Activated naive CD8-positive, alpha-beta T cell (primary cell): ENCODE data around the gene ADTRP.

Source experiments
- H3K27ac Mint-ChIP-seq: one replicate; pipeline ENCODE4 v1.8.0; 2021; ENCODE audit warnings: mixed read lengths
- H3K27me3 Mint-ChIP-seq: one replicate; pipeline ENCODE4 v1.8.0; 2021; ENCODE audit warnings: mixed read lengths
- H3K36me3 Mint-ChIP-seq: one replicate; pipeline ENCODE4 v1.8.0; 2021; ENCODE audit warnings: mixed read lengths
- H3K4me1 Mint-ChIP-seq: one replicate; pipeline ENCODE4 v1.8.0; 2021; ENCODE audit warnings: low read depth, mixed read lengths
- H3K4me3 Mint-ChIP-seq: one replicate; pipeline ENCODE4 v1.8.0; 2021; ENCODE audit warnings: mild to moderate bottlenecking, mixed read lengths
- H3K9me3 Mint-ChIP-seq: one replicate; pipeline ENCODE4 v1.8.0; 2021; ENCODE audit warnings: low read depth, mixed read lengths

ADTRP gene

DNA sequence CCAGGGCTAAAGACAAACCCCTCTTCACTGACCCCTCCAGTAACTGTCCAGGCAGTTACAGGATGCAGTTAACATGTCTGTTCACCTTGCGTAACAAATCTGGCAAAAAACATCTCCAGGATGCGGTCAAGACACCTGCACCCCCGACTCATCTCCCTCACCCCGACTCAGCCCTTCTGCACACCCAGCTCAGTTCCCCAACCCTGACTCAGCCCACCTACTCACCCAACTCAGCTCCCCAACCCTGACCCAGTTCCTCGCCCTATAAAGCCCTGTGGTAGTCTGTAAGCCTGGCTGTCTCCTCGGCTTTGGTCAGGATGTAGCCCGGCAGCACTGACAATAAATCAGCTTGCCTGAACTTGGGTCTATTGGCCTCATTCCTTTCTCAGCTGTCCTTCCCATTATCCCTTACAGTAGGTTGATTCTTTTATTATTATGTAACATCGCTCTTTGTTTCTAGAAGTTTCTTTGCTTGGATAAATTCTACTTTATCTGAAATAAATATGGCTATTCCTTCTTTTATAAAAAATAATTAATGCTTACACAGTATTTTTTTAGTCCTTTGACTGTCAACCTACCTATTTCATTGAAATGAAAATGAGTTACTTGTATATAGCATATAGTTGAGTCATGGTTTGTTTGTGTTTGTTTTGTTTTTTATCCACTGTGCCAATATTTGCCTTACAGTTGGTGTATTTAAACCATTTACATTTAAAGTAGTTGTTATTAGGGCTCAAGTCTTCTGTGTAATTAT, 12.9 kb upstream of the ADTRP start:
- peaks cover 8% of the 10 kb centered on the region for H3K9me3 Mint-ChIP-seq

DNA sequence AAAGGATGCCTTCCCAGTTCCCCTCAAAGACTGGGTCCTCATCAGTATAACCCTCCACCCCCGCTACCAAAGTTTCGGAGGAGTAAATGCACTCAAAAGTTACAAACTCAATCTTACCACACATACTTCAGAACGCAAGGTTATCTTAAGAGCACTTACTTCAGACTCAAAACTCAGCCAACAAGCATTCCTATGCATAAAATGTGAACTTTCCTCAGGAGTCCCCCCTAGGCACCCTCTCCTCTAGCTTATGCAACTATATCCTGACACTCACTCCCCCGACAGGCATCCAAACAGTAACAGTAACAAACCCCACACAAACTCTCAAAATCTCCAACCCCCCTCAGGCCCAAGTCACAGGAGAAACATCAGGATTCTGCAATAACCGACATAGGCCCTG, 11.1 kb upstream of the ADTRP start:
- H3K4me3 Mint-ChIP-seq = no peak overlapping the region
- H3K27me3 Mint-ChIP-seq = no peaks in the 10 kb centered on the region
- H3K9me3 Mint-ChIP-seq = peaks cover 8% of the 10 kb centered on the region
- peaks cover 5% of the 10 kb centered on the region for H3K36me3 Mint-ChIP-seq
- H3K4me1 Mint-ChIP-seq = peaks cover 4% of the 10 kb centered on the region
- H3K27ac Mint-ChIP-seq = no peak overlapping the region

More for the DNA sequence above, 12.9 kb upstream of the ADTRP start:
- H3K36me3 Mint-ChIP-seq = peaks cover 11% of the 10 kb centered on the region
- H3K4me3 Mint-ChIP-seq = no peak overlapping the region
- H3K4me1 Mint-ChIP-seq = no peaks in the 10 kb centered on the region
- H3K27ac Mint-ChIP-seq = no peak overlapping the region
- no peaks in the 10 kb centered on the region for H3K27me3 Mint-ChIP-seq

DNA sequence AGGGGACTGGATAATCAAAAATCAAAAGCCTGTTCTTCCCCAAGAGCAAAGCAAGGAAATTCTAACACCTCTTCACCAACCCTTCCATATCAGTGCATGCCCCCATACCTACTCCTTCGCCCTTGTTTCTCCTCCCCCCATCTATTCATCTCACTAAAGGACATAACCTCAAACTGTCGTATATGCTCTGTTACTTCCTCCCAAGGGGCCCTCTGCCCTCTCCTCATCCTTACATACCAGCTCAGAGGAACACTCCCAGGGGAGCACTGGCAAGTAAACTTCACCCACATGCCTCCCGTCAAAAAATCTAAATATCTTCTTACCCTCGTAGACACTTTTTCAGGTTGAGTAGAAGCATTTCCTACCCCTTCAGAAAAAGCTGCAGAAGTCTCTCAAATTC, 9.4 kb upstream of the ADTRP start:
- H3K9me3 Mint-ChIP-seq = peaks cover 5% of the 10 kb centered on the region
- peaks cover 2% of the 10 kb centered on the region for H3K36me3 Mint-ChIP-seq
- H3K27ac Mint-ChIP-seq = no peak overlapping the region

DNA sequence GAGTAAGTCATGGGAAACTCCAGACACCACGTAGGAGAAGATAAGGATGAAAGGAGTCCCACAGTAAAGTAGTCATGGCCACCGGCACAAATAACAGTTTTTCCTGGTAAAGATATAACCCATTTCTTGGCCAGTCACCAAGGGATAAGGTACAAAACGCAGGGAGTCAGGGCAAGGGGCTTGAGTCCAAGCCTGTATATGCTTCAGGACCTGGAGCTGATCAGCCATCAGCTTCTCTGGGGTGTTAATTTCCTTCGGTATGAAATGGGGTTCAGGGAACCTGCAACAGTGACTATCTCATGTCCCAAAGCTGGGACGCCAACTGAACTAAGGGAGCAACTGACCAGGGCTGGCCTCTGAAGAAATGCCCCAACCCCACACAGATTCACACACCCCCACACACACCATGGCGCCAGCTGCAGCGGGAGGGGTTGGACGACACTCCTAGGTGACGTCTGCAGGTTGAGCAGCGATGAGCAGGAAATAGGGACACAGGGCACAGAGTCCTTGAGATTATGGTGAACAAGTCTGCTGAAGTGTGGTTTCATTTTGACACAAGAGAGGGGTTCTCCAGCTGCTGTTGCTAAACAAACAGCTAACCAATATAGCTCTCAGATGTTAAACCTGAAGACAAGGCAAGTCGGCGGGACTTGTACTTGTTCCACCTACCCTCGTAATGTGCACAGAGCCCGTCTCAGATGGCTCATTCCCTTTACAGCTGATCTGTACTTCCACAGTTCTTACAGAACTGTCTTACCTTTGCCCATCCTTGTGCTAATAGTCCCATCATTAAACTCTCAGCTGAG, 7.4 kb upstream of the ADTRP start:
- Mint-ChIP-seq H3K27ac (no peak overlapping the region), H3K36me3 (no peaks in the 10 kb centered on the region), H3K4me3 (no peak overlapping the region), H3K27me3 (no peaks in the 10 kb centered on the region), H3K4me1 (peaks cover 4% of the 10 kb centered on the region), H3K9me3 (no peaks in the 10 kb centered on the region)

More for the DNA sequence above, 9.4 kb upstream of the ADTRP start:
- Mint-ChIP-seq H3K4me1 (peaks cover 4% of the 10 kb centered on the region), H3K4me3 (no peak overlapping the region), H3K27me3 (no peaks in the 10 kb centered on the region)

DNA sequence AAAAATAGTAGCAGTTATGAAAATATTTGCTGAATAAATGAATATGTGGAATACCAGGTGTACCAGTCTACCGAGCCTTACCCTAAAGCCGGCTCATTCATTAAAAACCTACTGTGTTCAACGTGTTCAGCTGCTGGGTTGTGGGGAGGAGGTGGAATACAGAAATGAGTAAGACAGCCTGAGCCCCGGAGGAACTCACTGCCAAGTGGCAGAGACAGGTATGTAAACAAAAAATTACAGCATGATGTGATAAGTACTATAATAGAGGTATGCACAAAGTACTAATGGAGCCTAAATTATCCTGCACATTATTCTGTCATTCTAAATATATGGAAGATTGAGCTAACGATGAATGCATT, 6.8 kb upstream of the ADTRP start:
- no peaks in the 10 kb centered on the region for H3K9me3 Mint-ChIP-seq
- no peaks in the 10 kb centered on the region for H3K36me3 Mint-ChIP-seq
- no peak overlapping the region for H3K4me3 Mint-ChIP-seq
- peaks cover 4% of the 10 kb centered on the region for H3K4me1 Mint-ChIP-seq
- no peak overlapping the region for H3K27ac Mint-ChIP-seq
- no peaks in the 10 kb centered on the region for H3K27me3 Mint-ChIP-seq

DNA sequence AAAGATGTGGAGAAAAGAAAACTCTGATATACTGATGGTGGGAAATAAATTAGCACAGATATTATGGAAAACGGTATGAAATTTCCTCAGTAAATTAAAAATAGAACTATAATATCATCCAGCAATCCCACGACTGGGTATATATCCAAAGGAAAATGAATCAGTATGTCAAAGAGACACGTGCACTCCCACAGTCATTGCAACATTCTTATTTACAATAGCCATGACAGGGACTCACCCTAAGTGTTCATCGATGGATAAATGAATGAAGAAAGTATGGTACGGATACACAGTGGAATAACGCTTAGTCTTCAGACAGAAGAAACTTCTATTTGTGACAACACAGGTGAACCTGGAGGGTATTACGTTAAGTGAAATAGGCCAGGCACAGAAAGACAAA, 5.7 kb upstream of the ADTRP start:
- no peak overlapping the region for H3K4me3 Mint-ChIP-seq
- H3K27ac Mint-ChIP-seq = no peak overlapping the region
- H3K36me3 Mint-ChIP-seq = no peaks in the 10 kb centered on the region
- H3K9me3 Mint-ChIP-seq = no peaks in the 10 kb centered on the region
- H3K27me3 Mint-ChIP-seq = no peaks in the 10 kb centered on the region
- H3K4me1 Mint-ChIP-seq = peaks cover 4% of the 10 kb centered on the region

DNA sequence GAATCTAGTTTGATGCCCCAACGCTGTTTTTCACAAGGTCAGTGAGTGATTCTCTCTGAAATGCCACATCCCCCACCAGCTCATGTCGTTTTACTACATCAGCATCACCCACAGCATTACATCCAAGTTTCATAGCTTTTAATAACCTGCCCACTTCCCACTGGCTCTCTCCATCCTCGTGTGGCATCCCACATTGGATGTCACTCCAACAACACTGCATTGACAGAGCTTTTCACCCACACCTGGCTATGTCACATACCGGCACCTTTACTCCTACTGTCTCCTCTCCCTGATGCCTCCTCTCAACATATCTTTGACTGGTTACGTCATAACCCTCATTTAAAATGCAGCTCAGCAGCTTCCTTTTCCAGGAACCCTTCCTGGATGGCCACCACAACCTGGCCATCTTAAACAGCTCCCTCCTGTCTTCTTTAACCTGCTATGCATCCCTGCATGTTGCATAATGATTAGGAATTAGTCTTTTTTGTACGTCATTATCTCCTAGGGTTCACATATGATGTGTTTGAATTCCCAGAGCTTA, 5.0 kb upstream of the ADTRP start:
- Mint-ChIP-seq H3K27me3 (no peaks in the 10 kb centered on the region), H3K36me3 (no peaks in the 10 kb centered on the region), H3K9me3 (no peaks in the 10 kb centered on the region), H3K4me1 (peaks cover 4% of the 10 kb centered on the region), H3K27ac (no peak overlapping the region), H3K4me3 (no peak overlapping the region)

DNA sequence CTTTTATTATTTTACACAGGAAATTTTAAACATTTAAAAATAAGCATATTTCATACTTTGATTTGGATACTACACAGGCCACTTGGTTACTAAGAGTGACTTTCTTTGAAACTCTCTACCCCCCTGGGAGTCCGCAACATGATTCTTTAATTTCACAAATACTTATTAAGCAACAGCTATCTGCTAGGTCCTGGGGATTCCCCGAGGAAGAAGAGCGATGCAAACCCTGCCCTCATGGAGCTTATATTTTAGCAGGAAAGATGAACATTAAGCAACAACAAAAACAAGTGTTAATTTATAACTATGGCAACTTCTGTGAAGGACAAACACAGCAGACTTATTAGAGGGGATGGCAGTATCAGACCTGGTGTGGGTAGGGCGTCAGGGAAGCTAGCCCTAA, 3.9 kb upstream of the ADTRP start:
- H3K9me3 Mint-ChIP-seq = no peaks in the 10 kb centered on the region
- H3K36me3 Mint-ChIP-seq = no peaks in the 10 kb centered on the region
- peaks cover 4% of the 10 kb centered on the region for H3K4me1 Mint-ChIP-seq
- H3K4me3 Mint-ChIP-seq = no peak overlapping the region
- no peak overlapping the region for H3K27ac Mint-ChIP-seq
- no peaks in the 10 kb centered on the region for H3K27me3 Mint-ChIP-seq

DNA sequence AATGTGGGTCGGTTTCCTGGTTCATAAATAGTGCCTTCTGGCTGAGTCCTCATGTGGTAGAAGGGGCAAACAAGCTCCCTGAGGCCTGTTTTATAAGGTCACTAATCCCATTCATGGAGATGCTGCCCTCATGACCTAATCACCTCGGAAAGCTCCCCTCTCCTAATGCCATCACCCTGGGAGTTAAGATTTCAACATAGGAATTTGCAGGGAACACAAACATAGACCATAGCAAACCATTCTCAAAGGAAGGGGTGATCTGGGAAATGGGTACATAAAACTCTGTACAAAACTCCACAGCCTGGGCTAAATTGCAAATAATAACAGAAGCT, 1.5 kb upstream of the ADTRP start:
- no peaks in the 10 kb centered on the region for H3K27me3 Mint-ChIP-seq
- H3K27ac Mint-ChIP-seq = no peak overlapping the region
- H3K4me1 Mint-ChIP-seq = no peaks in the 10 kb centered on the region
- H3K36me3 Mint-ChIP-seq = no peaks in the 10 kb centered on the region
- no peaks in the 10 kb centered on the region for H3K9me3 Mint-ChIP-seq
- H3K4me3 Mint-ChIP-seq = no peak overlapping the region

DNA sequence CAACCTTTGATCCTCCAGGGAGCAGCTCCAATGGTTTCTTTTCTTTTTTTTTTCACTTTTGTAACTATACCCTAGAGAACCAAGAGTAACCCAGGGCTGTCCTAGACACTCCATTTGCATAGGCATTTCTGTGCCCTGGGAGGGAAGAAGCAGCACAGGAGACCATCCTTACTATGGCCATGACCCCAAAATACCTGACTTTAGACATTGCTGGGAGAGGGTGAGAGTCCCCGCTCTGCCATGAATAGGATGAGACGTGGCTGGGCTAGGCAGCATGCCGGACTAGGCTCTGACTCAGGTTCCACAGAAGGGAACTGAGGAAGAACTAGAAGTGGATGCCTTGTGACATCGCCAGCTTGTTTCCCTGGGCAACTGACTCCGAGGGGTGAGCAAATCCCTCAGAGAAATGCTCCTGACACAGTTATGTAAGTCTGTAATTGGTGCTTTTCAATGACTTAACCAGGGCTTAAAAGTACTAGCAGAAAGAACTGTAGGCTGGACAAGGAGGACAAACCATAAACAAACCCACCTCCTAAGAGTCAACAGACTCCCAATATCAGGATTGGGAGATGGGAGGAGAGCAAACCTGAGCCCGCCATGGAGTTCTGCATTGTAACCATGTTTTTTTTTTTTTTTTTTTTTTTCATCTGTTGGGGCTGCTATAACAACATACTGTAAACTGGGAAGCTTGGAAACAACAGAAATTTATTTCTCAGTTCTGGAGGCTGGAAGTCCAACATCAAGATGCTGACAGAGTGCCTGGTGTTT, 910 bp upstream of the ADTRP start:
- Mint-ChIP-seq H3K36me3 (no peaks in the 10 kb centered on the region), H3K4me3 (no peak overlapping the region), H3K4me1 (no peaks in the 10 kb centered on the region), H3K27ac (no peak overlapping the region), H3K27me3 (no peaks in the 10 kb centered on the region), H3K9me3 (no peaks in the 10 kb centered on the region)

DNA sequence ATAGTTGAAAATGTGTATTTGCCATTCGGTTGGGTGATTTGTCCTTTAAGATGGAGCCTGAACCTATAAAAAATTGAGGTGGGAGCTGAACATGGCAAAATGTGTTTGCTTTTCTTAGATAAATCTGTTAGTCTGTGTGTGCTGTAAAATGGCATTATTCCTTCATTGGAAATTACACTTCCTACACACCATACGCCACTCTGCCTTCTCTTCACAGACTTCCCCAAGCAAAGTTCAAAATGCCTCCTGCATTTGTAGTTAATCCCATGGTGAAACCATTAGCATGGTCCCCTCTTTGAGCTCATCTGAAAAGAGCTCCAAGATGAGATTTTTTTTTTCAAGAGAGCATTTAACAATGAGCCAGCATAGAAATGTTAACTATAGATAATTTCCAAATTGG, 567 bp downstream of the ADTRP start:
- H3K27ac Mint-ChIP-seq = no peak overlapping the region

DNA sequence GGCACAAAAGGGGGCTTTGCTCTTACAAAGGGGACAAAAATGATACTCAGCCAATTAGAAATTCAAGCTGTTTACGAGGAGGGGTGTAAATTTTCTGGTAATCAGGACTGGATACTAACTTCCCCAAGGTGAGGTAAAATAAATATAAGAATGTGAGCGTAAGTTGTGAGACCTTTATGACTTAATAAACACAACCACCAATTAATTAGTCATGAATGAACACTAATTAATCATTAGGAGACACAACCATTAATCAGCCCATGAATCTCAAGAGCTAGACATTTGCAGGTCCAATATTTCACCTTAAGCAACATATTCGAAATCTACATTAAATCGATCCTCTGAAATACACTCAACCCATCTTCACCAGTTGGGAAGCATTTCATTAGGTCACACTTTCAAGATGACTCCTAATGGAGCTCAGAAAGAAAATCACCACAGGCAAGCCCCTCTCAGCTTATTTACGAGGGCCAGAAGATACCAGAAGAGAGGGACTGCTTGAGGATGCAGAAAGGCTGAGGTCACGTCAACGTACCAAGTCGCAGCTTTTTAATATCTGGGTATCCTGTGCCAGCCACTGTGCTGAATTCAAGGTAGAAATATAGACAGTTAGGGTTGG, 2.7 kb downstream of the ADTRP start:
- peaks cover 3% of the 10 kb centered on the region for H3K4me1 Mint-ChIP-seq
- H3K27me3 Mint-ChIP-seq = no peaks in the 10 kb centered on the region
- no peaks in the 10 kb centered on the region for H3K36me3 Mint-ChIP-seq

More for the DNA sequence above, 567 bp downstream of the ADTRP start:
- Mint-ChIP-seq H3K27me3 (no peaks in the 10 kb centered on the region), H3K9me3 (no peaks in the 10 kb centered on the region), H3K36me3 (no peaks in the 10 kb centered on the region), H3K4me3 (no peak overlapping the region), H3K4me1 (no peaks in the 10 kb centered on the region)

DNA sequence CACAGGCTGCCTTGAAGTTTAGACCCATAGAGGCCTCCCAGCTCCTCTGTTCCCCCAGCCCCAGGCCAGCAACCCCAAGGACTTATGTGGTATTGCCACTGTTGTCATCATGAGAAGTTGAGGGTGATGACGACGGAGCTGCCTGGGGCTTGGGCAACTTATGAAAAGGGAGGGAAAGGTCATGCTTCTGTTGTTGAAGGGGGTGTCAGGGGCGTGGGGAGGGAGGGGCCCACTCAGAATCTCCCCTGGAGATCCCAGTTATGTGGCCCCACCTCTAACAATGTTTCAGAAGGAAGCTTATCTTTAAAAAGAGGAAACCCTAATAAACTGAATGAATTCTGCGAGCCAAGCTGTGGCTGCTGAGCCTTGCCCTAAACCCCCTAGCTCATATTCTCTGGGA, 4.2 kb downstream of the ADTRP start:
- Mint-ChIP-seq H3K4me1 (peaks cover 6% of the 10 kb centered on the region), H3K27me3 (no peaks in the 10 kb centered on the region), H3K4me3 (no peak overlapping the region), H3K9me3 (no peaks in the 10 kb centered on the region), H3K27ac (no peak overlapping the region), H3K36me3 (no peaks in the 10 kb centered on the region)

More for the DNA sequence above, 2.7 kb downstream of the ADTRP start:
- H3K4me3 Mint-ChIP-seq = no peak overlapping the region
- no peaks in the 10 kb centered on the region for H3K9me3 Mint-ChIP-seq
- H3K27ac Mint-ChIP-seq = no peak overlapping the region

DNA sequence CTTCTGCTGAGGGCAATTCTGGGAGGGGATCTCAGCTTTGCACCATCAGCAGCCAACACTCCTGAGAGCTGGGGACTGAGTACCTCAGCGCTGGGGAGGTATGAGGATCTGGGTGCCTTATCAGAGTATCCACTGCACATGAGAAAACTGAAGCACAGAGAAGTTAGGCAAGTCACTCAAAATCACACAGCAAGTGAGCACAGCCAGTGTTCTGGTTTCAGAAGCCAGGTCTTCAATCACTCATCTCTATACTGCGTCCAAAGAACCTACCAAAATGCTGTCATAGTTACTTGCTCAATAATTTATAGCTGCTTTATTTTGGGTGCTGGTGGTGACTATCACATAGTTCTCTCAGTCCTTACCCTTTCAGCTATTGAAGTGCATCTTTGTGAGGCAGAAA, 5.0 kb downstream of the ADTRP start:
- Mint-ChIP-seq H3K9me3 (no peaks in the 10 kb centered on the region), H3K36me3 (no peaks in the 10 kb centered on the region), H3K27ac (no peak overlapping the region), H3K27me3 (no peaks in the 10 kb centered on the region), H3K4me1 (peaks cover 6% of the 10 kb centered on the region), H3K4me3 (no peak overlapping the region)

DNA sequence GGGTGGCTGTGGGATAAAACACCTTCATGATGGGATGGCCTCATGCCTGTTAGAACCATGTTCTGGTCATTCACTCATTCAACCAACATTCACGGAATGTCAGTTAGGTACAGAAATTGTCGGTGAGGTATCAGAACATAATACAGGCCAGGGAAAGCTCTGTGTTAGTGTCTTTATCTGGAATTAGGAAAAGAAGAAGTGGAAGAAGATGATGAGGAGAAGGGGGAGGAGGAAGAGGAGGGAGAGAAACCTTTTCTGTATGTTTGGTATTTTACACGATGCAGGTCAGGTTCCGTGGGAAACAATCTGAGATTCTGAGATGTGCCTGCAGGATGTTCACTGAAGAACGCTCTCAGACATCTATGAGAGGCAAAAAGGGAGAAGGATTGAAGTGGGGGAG, 5.6 kb downstream of the ADTRP start:
- H3K4me1 Mint-ChIP-seq = peaks cover 6% of the 10 kb centered on the region
- no peak overlapping the region for H3K4me3 Mint-ChIP-seq
- no peak overlapping the region for H3K27ac Mint-ChIP-seq
- no peaks in the 10 kb centered on the region for H3K36me3 Mint-ChIP-seq
- no peaks in the 10 kb centered on the region for H3K27me3 Mint-ChIP-seq
- no peaks in the 10 kb centered on the region for H3K9me3 Mint-ChIP-seq
